Measurements from ENCODE around the gene SRGAP1.

DNA sequence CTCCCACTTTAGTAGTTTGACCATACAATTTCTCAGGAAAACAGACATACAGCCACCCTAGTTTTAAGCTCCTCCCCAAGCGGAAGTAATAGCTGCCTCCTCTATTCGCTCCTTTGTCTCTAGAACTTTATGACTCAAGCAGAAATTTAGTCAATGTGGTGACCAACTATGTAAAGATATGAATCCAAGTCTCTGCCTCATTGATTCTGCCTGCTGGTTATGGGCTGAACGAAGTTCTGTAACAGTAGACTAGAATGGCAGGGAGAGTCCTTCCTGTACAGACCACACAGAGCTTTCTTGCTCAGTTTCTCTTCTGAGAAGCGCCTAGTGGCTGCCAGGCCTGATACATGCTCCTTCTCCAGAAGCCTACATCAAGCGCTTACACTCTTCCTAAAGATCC, 358.5 kb downstream of the SRGAP1 start:
- TF ChIP-seq TAF1 (IDR thresholded peaks at IDR 0.05; ENCODE audit: borderline replicate concordance, insufficient read depth, low read length) (no peak), SIN3A (IDR thresholded peaks at IDR 0.05; ENCODE audit: borderline replicate concordance, insufficient read depth, low read length) (no peak), POLR2AphosphoS5 (IDR thresholded peaks at IDR 0.05; ENCODE audit: low read depth, low read length) (no peak)

Measured in PFSK-1 (cell line).